H1 (cell line): Measurements from ENCODE around the gene ACCSL. TPM values are rescaled to one million over a fixed set of nuclear protein-coding genes. Genes with fewer than 3 reads are reported as not detected.

Source experiments
- CTCF ChIA-PET: fragments of 300-600 bp; sonication (Branson Sonifier 250); formaldehyde crosslinking; loops from one replicate; lab custom pipeline; 2021; ENCODE audit not compliant: partially characterized antibody; lab: Charles Lee
- POLR2A ChIA-PET: fragments of 300-600 bp; sonication (Branson Sonifier 250); formaldehyde crosslinking; loops from one replicate; lab custom pipeline; 2021; ENCODE audit warnings: inconsistent platforms; ENCODE audit not compliant: partially characterized antibody; lab: Charles Lee
- DNase-seq, 2 experiments: peaks; one replicate each; pipeline versions ENCODE4 v3.0.0 to v3.0.0-alpha.2; 2010 to 2022; ENCODE audit warnings: low spot score in 2 of 2, low read depth in 1 of 2, mixed read lengths in 1 of 2
- FAIRE-seq: peaks from 2 replicates; lab custom pipeline; 2011; peaks lifted over from hg19 to GRCh38; lab: Jason Lieb, UNC
- H2AFZ ChIP-seq: 2 replicates; pipeline ENCODE4 v1.8.1; 2012; ENCODE audit warnings: low read length, inconsistent platforms
- H2AK5ac ChIP-seq: 2 replicates; pipeline ENCODE4 v1.6.1; 2013; ENCODE audit warnings: low read depth, low read length
- H2BK120ac ChIP-seq: replicated peaks from 2 replicates; pipeline ENCODE3; 2013; ENCODE audit warnings: low read depth, low read length, inconsistent platforms
- H2BK12ac ChIP-seq: 2 replicates; pipeline ENCODE4 v1.6.1; 2013; ENCODE audit warnings: low read depth, low read length
- H2BK15ac ChIP-seq: 2 replicates; pipeline ENCODE4 v1.6.1; 2013; ENCODE audit warnings: low read length
- H2BK20ac ChIP-seq: 2 replicates; pipeline ENCODE4 v1.6.1; 2013; ENCODE audit warnings: low read length
- H2BK5ac ChIP-seq: 2 replicates; pipeline ENCODE4 v1.6.1; 2013; ENCODE audit warnings: low read depth, low read length
- H3K14ac ChIP-seq: 2 replicates; pipeline ENCODE4 v1.6.1; 2013; ENCODE audit warnings: inconsistent platforms; ENCODE audit not compliant: insufficient read length
- H3K18ac ChIP-seq: 2 replicates; pipeline ENCODE4 v1.6.1; 2013; ENCODE audit warnings: low read length; ENCODE audit errors: extremely low read depth
- H3K23ac ChIP-seq: 2 replicates; pipeline ENCODE4 v1.6.1; 2013; ENCODE audit warnings: inconsistent platforms; ENCODE audit not compliant: insufficient read length
- H3K23me2 ChIP-seq: 2 replicates; pipeline ENCODE4 v1.6.1; 2013; ENCODE audit warnings: low read depth, low read length
- H3K27ac ChIP-seq: 2 replicates; pipeline ENCODE4 v1.6.1; 2011; ENCODE audit warnings: low read depth, low read length, inconsistent platforms
- H3K27me3 ChIP-seq, 4 experiments: replicated peaks in 1 of 4; 1 replicate in 1 of 4; 2 replicates in 3 of 4; pipeline versions ENCODE4 v1.6.1 to v1.8.1; 2011 to 2013; ENCODE audit warnings: low read length in 3 of 4, mild to moderate bottlenecking in 3 of 4, inconsistent platforms in 2 of 4, mixed read lengths in 2 of 4, moderate library complexity in 1 of 4; ENCODE audit not compliant: control insufficient read depth in 3 of 4, insufficient read depth in 3 of 4; ENCODE audit errors: extremely low read depth in 1 of 4
- H3K36me3 ChIP-seq, 4 experiments: 2 replicates each; pipeline versions ENCODE4 v1.6.1 to v1.8.1; 2011 to 2013; ENCODE audit warnings: mild to moderate bottlenecking in 4 of 4, low read length in 3 of 4, moderate library complexity in 2 of 4, control low read depth in 1 of 4, inconsistent platforms in 1 of 4; ENCODE audit not compliant: insufficient read depth in 4 of 4, control insufficient read depth in 2 of 4
- H3K4ac ChIP-seq: replicated peaks from 2 replicates; pipeline ENCODE3; 2013; ENCODE audit warnings: low read length, low read depth, mixed read lengths, inconsistent platforms; ENCODE audit not compliant: insufficient read length
- H3K4me1 ChIP-seq, 4 experiments: replicated peaks in 1 of 4; 1 replicate in 1 of 4; 2 replicates in 3 of 4; pipeline versions ENCODE4 v1.6.1 to v1.8.1; 2011 to 2013; ENCODE audit warnings: low read length in 3 of 4, inconsistent platforms in 2 of 4, mixed read lengths in 1 of 4; ENCODE audit not compliant: insufficient read depth in 4 of 4, control insufficient read depth in 3 of 4
- H3K4me2 ChIP-seq, 2 experiments: 2 replicates each; pipeline versions ENCODE4 v1.6.1 to v1.8.1; 2011 to 2013; ENCODE audit warnings: low read depth in 2 of 2, low read length in 2 of 2, control low read depth in 1 of 2, inconsistent platforms in 1 of 2, mild to moderate bottlenecking in 1 of 2; ENCODE audit not compliant: insufficient read depth in 1 of 2
- H3K4me3 ChIP-seq, 4 experiments: fragments of 200-600, 300-600 bp in 1 of 4; sonication (generic), shearing (Covaris generic), sonication (Bioruptor Twin) in 1 of 4; 2 replicates each; pipeline versions ENCODE4 v1.5.1 to v1.8.1; 2011 to 2016; ENCODE audit warnings: low read length in 4 of 4, low read depth in 3 of 4, control low read depth in 2 of 4, inconsistent platforms in 2 of 4, mild to moderate bottlenecking in 2 of 4, mixed read lengths in 1 of 4, moderate library complexity in 1 of 4; ENCODE audit not compliant: insufficient read depth in 2 of 4; ENCODE audit errors: extremely low read depth in 1 of 4
- H3K56ac ChIP-seq: replicated peaks from 2 replicates; pipeline ENCODE3; 2013; ENCODE audit warnings: low read depth, mild to moderate bottlenecking, mixed read lengths, low read length, inconsistent platforms; ENCODE audit not compliant: insufficient read length
- H3K79me1 ChIP-seq: 2 replicates; pipeline ENCODE4 v1.6.1; 2013; ENCODE audit warnings: low read depth, low read length, control low read depth
- H3K79me2 ChIP-seq, 2 experiments: 2 replicates each; pipeline versions ENCODE4 v1.6.1 to v1.8.1; 2012 to 2013; ENCODE audit warnings: low read length in 2 of 2, mild to moderate bottlenecking in 2 of 2, inconsistent platforms in 1 of 2; ENCODE audit not compliant: insufficient read depth in 2 of 2, control insufficient read depth in 1 of 2
- H3K9ac ChIP-seq, 4 experiments: replicated peaks in 1 of 4; 1 replicate in 1 of 4; 2 replicates in 3 of 4; pipeline versions ENCODE4 v1.6.1 to v1.8.1; 2011 to 2013; ENCODE audit warnings: low read depth in 3 of 4, low read length in 3 of 4, control low read depth in 2 of 4, mild to moderate bottlenecking in 2 of 4, moderate library complexity in 2 of 4, inconsistent platforms in 1 of 4; ENCODE audit errors: extremely low read depth in 1 of 4
- H3K9me3 ChIP-seq, 2 experiments: 2 replicates each; pipeline versions ENCODE4 v1.6.1 to v1.8.1; 2012 to 2013; ENCODE audit warnings: mild to moderate bottlenecking in 2 of 2, moderate library complexity in 2 of 2, control low read depth in 1 of 2, inconsistent platforms in 1 of 2, low read depth in 1 of 2, low read length in 1 of 2, mixed read lengths in 1 of 2; ENCODE audit not compliant: insufficient read depth in 2 of 2
- H4K20me1 ChIP-seq, 2 experiments: replicated peaks in 1 of 2; 2 replicates each; pipeline versions ENCODE3 to v1.8.1; 2011 to 2013; ENCODE audit warnings: inconsistent platforms in 2 of 2, low read length in 2 of 2, mild to moderate bottlenecking in 1 of 2; ENCODE audit not compliant: insufficient read depth in 2 of 2, control insufficient read depth in 1 of 2
- H4K5ac ChIP-seq: 2 replicates; pipeline ENCODE4 v1.6.1; 2013; ENCODE audit warnings: low read length, low read depth, mixed read lengths, inconsistent platforms; ENCODE audit not compliant: insufficient read length
- H4K8ac ChIP-seq: 2 replicates; pipeline ENCODE4 v1.8.0; 2013; ENCODE audit warnings: mild to moderate bottlenecking, moderate library complexity, low read length, inconsistent platforms; ENCODE audit not compliant: insufficient read depth; ENCODE audit errors: extremely low read depth
- H4K91ac ChIP-seq: replicated peaks from 2 replicates; pipeline ENCODE3; 2013; ENCODE audit warnings: low read length, mixed read lengths, inconsistent platforms; ENCODE audit not compliant: insufficient read length
- GTF2F1 ChIP-seq: IDR thresholded peaks from 2 replicates; pipeline ENCODE4 v1.6.1; 2012; ENCODE audit warnings: low read depth, low read length, improper control_type of control experiment, borderline replicate concordance
- HDAC6 ChIP-seq: IDR thresholded peaks from one replicate; pipeline ENCODE4 v1.7.1; 2012; ENCODE audit warnings: low read depth, mild to moderate bottlenecking, inconsistent platforms, low read length, moderate library complexity
- whole genome bisulfite sequencing, 2 experiments: shearing (Covaris generic) in 1 of 2; methylation state at CpG; one replicate each; pipeline versions ENCODE4 v1.1.6 to v1.1.7; 2013 to 2015; ENCODE audit warnings: low lambda C conversion rate in 2 of 2, mixed read lengths in 2 of 2, inconsistent platforms in 1 of 2, low coverage in 1 of 2, missing lambda C conversion rate in 1 of 2; ENCODE audit not compliant: insufficient replicate concordance in 2 of 2, insufficient coverage in 1 of 2, insufficient read length in 1 of 2; ENCODE audit errors: extremely low coverage in 1 of 2, missing lambda C conversion rate in 1 of 2; 5-methylcytosine and 5-hydroxymethylcytosine counted together
- polyA plus RNA-seq, 7 experiments: library from polyadenylated mRNA; depleted of rRNA in 3 of 7; stranded (reverse) in 5 of 7; unstranded in 2 of 7; fragments of >200 nt in 5 of 7; fragments of 200-250 nt in 2 of 7; gene quantifications; 1 replicate in 5 of 7; 2 replicates in 1 of 7; 4 replicates in 1 of 7; pipeline versions ENCODE4 v1.2.1 to v1.2.3, GENCODE V29; 2011 to 2013; ENCODE audit warnings: missing spikeins in 2 of 7, mixed read lengths in 2 of 7
- total RNA-seq: library from RNA; stranded (reverse); fragmentation: NEBNext Ultra II Directional; extraction: Animal tissue kit (Norgen Biotek cat#: 25700); gene quantifications from 2 replicates; pipeline ENCODE4 v1.2.1, GENCODE V29; 2021

The ACCSL gene
- total and polyA plus RNA-seq, 2 of the 8 experiments (the other 6 are each of a cell fraction or from before 2014, with no cell fraction given) = not detected

- no peak overlapping the region for H4K5ac ChIP-seq
- H3K23me2 ChIP-seq = no peaks in the 10 kb centered on the region
- no peak overlapping the region for H4K91ac ChIP-seq
- no peaks in the 10 kb centered on the region for H3K79me1 ChIP-seq
- H4K20me1 ChIP-seq = no peaks in the 10 kb centered on the region
- FAIRE-seq = no peak
- H3K36me3 ChIP-seq = no peaks in the 10 kb centered on the region
- no peak overlapping the region for H2AFZ ChIP-seq
- POLR2A ChIA-PET = interaction anchor here (2.4 kb wide), 1 partner anchor 90 kb away, joined by 7 read pairs; the partner anchor contains the start of gene C11orf96
- H3K18ac ChIP-seq = 0 out of 2 replicates have a peak overlapping the region, but pooled peaks have one; percentile 27
- no peak overlapping the region for H3K4ac ChIP-seq
- H3K9ac ChIP-seq = no peak overlapping the region
- no peak overlapping the region for H3K27ac ChIP-seq
- H3K4me2 ChIP-seq = no peak overlapping the region
- TF ChIP-seq GTF2F1 (no peak), HDAC6 (no peak)
- TF ChIP-seq, all 59 proteins: peak for 0
- H3K23ac ChIP-seq = no peak overlapping the region
- no peak overlapping the region for H2BK20ac ChIP-seq
- H2BK12ac ChIP-seq = no peak overlapping the region
- peaks cover 0 to 11% (median 4%) of the 10 kb centered on the region in 4 experiments; a peak in 6 of 7 replicates for H3K4me1 ChIP-seq
- 0 out of 2 replicates have a peak overlapping the region, but pooled peaks have one; percentile 21 for H2BK15ac ChIP-seq
- H2AK5ac ChIP-seq = no peak overlapping the region
- no peak overlapping the region for H3K4me3 ChIP-seq
- H4K8ac ChIP-seq = no peak overlapping the region
- CTCF ChIA-PET = interaction anchor here (0.7 to 5.7 kb wide), 6 partner anchors 35 to 142 kb away, joined by 3 to 43 read pairs (median 4); partner anchors contain the start of gene ACCS
- H2BK120ac ChIP-seq = no peak overlapping the region
- no peaks in the 10 kb centered on the region for H3K9me3 ChIP-seq
- H3K56ac ChIP-seq = no peak overlapping the region
- H3K27me3 ChIP-seq = no peaks in the 10 kb centered on the region
- H3K79me2 ChIP-seq = no peaks in the 10 kb centered on the region
- H2BK5ac ChIP-seq = no peak overlapping the region
- DNase-seq = peak in 1 of 2 experiments; percentile 20
- WGBS, 2 experiments = 93% methylated on average over 5 of the region's 5 CpGs; no CpG with 5 or more reads in 1 of the 2 experiments
- no peak overlapping the region for H3K14ac ChIP-seq
Measured at GRCh38 chr11:44031549-44031948, 16.2 kb upstream of the ACCSL start.
